NCI-H146 (cell line): ENCODE measurements around the gene CDH10.

ENCODE experiments used
- DNase-seq: peaks from one replicate; lab custom pipeline; 2025; lab: John Stamatoyannopoulos, UW

The CDH10 gene

GRCh38 chr5:24480952-24481351, 163.8 kb downstream of the CDH10 start:
- no peak for DNase-seq

GRCh38 chr5:24477958-24478357, 166.8 kb downstream of the CDH10 start:
- no peak for DNase-seq

- DNase-seq: no peak
These were observed 169.7 kb downstream of the CDH10 start for GRCh38 chr5:24475101-24475500.

- DNase-seq: no peak
These were observed 170.1 kb downstream of the CDH10 start for GRCh38 chr5:24474685-24475084.

GRCh38 chr5:24472518-24472917, 172.3 kb downstream of the CDH10 start:
- no peak for DNase-seq

GRCh38 chr5:24444414-24444813, 200.4 kb downstream of the CDH10 start:
- DNase-seq: no peak

- no peak for DNase-seq
These were observed 205.3 kb downstream of the CDH10 start for GRCh38 chr5:24439465-24439864.
